Activated CD4-positive, alpha-beta T cell treated with anti-CD3 and anti-CD28 coated beads, Interleukin-2, Interleukin-6, amounts not matched to agents 100 ng/mL and 50 ng/mL, durations not matched to agents 16 hours and 8 hours (primary cell): ENCODE data around the gene CERS6.

Experiments used
- DNase-seq: peaks from one replicate; pipeline ENCODE4 v3.0.0-alpha.2; 2020

The CERS6 gene

GRCh38 chr2:168574856-168575630, 119.0 kb downstream of the CERS6 start:
- DNase-seq = no peak

- no peak for DNase-seq
Measured at GRCh38 chr2:168577885-168578284, 121.8 kb downstream of the CERS6 start.

DNA sequence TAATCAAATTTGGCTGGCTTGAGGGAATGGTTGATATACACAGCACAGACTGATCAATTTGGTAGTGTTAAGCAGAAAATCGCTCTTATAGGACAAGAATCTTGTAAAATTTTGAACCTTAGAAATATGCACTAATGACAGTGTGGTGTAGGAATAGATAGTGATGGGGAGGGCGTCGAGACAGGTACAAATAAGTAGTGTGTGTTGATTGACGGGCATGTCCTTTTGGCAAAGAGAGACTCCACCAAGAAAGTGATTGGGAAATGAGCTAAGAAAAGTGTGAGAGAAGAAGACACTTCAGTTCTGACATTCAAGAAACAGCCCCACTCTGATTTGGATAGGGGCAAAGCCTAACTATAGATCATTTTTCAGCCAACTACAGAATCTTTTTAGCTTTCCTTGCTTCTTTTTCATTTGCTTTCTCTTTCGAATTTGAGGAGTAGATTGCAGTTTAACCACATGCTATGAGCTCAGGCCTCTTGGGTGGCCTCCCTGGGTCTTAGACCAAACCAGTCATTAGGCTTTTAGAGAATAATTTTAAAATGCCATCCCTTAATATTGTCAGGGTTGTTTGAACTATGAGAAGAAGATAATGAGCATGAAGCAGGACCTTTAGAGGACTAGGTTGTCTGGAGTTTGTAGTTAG, 127.1 kb downstream of the CERS6 start:
- no peak for DNase-seq

- no peak for DNase-seq
Measured at GRCh38 chr2:168583710-168584521, 127.8 kb downstream of the CERS6 start.

DNA sequence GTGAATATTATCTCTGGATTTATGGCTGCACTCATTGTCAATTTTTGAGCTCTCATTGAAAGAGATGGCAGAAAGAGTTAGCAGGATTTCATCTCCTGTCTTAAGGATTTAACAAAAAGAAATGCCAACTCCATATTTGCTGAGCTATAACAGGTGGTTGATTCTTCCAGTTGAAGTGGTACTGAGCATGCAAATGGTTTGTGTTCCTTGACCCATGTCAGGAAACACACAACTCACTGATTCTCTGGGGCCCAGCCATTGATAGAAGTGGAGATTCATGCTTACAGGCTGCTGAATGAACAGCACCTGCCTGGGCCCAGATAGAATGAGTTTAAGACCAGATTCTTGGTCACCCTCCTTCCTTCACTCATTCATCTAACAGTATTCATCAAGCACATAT, 128.8 kb downstream of the CERS6 start:
- DNase-seq = no peak

GRCh38 chr2:168585700-168586099, 129.6 kb downstream of the CERS6 start:
- no peak for DNase-seq

DNA sequence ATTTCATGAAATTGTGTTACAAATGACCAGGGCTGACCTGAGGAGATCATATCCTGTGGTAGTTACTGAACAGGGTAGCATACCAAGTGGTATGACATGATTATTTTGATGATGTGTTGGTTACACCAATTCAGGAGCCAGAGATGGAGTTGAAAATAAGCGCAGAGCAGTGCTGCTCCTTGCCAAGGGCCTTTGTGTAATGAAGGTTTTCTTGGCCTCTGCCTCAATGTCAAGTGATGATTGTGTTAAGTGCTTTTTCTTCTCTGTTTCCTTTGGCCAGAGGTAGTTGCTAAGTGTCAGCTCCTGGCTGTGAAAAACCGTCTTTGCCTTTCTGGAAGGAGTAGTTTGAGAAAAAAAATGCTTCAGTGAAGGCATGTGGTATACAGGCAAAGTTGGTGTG, 131.2 kb downstream of the CERS6 start:
- DNase-seq = no peak

DNA sequence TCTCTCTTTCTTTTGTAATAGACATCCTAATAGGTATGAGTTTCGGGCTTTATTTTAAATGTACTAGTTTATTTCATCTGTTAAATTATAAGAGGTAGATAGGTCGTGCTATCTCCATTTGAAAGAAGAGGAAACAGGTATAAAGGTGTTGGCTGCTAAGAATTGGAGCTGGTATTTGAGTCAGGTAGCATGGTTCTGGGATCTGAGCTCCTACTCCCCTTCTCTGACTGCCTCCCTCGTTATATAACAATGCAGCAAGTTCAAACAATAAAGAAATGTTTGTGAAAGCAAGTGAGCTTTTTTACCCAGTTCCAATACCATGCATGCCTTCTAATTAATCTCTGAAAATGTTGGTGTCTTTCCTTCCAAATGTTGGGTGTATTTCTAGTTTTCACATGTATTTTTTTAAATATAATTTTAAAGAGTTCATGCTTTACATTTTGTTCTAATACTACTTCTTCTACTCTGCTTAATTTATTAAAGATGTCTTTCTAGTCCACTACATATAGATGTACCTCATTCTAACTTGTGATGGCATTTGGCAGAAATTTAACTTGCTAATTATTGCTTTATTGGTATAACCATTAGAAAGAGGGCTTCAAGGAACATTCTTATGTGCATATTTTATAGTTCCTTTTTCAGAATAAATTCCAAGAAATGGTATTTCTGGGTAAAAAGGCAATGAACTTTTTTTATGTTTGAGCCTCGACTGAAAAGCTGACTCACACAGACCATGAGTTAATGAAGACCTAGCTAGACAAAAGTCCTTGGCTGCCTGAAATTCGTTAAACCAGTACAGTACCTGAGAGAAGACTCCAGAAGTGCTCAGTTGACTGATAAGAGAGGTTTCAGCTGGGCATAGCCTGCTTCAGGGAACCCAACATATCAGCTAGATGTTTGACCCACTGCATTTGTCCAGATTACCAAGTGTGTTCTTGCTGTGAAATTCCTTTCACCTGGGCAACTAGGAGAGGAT, 133.5 kb downstream of the CERS6 start:
- DNase-seq = no peak

GRCh38 chr2:168592181-168592831, 136.2 kb downstream of the CERS6 start:
- no peak for DNase-seq

GRCh38 chr2:168593713-168594112, 137.6 kb downstream of the CERS6 start:
- no peak for DNase-seq

GRCh38 chr2:168594778-168595177, 138.7 kb downstream of the CERS6 start:
- peak; percentile 19 for DNase-seq

DNA sequence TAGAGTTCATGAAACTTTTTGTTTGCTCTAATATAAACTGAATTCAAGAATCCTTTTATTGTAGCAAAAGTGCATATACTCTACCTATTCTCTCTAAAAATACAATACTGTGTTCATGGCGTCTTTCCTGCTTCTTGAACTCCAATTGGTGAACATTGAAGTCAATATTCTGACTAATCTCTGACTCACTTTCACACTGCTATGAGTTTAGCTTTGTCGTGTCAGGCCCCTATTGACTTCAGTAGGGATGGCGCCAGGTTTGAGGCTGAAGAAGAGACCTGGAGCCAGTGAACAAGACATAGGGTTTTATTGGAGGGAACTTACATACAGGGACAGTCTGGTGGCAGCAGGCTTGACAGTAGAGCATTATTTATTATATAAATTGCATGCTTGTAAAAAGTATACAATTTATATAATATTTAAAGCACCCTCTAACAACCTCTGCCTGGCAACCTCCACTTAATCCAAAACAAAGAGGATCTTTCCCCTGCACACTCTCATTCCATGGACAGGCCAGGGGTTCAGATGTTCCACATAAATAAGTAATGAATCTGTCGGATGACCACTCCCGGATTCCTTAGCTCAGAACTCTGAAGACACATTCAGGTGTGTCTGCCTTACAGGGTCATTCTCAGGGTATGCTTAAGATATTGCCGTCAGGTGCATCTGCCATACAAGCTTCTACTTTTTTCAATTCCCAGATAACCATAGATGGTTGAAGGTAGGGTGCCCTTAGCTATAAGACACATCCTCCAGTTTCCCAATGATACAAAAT, 141.0 kb downstream of the CERS6 start:
- DNase-seq = peak; percentile 23

DNA sequence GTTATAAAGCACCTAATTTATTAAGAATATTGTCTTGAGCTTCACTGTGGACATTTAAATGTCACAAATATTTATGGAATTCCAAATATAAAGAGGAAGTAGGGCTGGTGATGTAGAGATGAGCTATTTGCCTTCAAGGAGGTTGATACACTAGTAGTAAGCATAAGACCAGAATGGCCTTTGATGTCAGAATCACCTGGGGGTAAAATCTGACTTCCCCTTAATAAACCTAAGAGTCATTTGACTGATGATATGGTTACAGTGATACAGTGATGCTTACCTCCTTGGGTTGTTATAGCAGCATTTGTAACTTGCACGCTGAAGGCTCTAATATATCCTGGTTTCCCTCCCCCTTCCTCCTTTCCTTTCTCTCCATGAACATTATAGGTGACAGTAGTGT, 143.7 kb downstream of the CERS6 start:
- DNase-seq = no peak

DNA sequence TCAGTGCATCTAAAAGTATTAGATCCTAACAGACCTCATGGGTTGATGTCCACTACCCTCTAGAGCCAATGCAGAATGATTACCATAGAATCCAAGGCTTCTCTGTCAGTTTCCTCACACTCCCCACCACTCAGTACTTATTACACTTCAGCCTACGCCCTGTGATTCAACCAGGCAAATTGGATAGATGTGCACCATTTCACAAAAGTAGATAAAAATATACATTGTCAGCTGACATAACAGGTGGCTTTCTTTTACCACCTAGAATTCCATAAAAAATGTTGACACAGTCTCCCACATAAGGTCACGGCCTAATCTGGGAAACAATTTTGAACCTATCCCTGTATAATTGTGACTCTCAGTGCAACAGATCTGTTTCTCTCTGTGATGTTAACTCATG, 144.9 kb downstream of the CERS6 start:
- no peak for DNase-seq

DNA sequence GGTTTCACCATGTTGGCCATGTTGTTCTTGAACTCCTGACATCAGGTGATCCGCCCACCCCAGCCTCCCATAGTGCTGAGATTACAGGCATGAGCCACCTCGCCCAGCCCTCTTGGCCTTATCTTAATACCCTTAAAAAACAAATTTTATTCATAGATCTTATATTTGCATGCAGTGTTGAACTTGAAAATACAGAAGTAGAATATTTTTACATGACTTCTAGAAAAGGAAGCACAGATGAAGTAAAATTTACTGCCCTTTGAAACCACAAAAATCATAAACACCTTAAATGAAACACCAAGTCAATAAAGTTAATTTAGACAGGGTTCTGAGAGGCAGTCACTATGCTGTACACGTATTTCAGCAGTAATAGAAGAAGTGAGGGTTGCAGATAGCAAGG, 145.7 kb downstream of the CERS6 start:
- DNase-seq = no peak

- no peak for DNase-seq
Measured at GRCh38 chr2:168602379-168602778, 146.3 kb downstream of the CERS6 start.

GRCh38 chr2:168602846-168603401, 146.9 kb downstream of the CERS6 start:
- DNase-seq = no peak

DNA sequence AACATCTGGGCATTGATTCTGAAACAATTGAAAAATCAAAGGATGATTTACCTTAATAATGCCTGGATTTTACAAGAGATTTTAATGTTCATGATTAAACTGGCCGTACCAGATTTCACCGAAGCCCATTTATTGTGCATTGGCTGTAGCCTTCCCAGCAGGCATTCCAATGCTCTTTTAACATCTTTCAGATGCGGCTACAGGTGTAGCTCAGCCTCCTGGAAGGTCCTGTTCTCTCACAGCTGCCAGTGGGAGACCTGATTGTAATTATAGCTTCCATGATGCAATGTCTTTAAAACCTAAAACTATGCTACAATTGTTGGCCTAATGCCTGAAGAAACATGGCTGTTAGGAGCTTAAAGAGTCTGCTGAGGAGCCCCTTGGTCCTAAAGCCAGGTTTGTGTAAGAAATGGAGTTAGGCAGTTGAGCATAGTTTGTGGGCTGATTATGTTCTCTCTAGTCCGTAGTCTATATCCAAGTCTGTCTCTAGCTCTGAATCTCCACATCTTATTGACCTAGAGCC, 147.4 kb downstream of the CERS6 start:
- DNase-seq = no peak

- DNase-seq = no peak
Measured at GRCh38 chr2:168604252-168604651, 148.2 kb downstream of the CERS6 start.

DNA sequence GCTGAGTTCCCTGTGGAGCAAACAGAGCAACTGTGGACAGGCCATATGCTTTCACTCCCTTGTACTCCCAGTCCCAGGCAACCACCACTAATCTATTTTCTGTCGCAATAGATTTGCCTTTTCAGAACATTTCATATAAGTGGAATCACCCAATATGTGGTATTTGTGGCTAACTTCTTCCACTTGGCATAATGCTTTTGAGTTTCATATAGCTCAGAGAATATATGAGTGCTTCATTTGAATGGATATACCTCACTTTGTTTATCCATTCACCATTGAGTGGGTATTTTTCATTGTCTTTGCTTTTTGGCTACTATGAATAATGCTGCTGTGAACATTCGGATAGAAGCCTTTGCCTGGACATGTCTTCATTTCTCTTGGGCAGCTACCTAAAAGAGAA, 151.9 kb downstream of the CERS6 start:
- no peak for DNase-seq

DNA sequence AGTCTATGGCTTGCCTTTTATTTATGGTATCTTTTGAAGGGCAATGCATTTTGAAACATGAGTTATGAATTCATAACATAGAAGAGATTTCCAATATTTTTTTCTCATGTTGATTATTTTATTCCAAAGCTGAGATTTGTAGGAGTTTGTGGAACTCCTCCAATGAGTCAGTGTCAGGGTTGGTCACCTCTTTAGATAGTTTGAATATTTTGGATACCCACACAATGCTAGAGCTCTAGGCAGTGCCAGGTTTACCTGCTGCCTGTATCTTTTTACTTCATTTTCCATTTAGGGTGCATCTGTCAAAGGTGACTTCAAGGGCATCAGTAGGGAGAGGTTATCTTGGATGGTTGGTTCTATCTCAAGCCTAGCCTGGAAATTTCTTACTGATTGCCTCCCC, 152.7 kb downstream of the CERS6 start:
- DNase-seq = no peak
